ENCODE data around the gene GALNT18.
A peak's percentile ranks its signal among the peaks of the same experiment; 100 is the strongest.

Gene GALNT18

GRCh38 chr11:11411401-11411985 is 210.3 kb downstream of the GALNT18 start:
- intact Hi-C loops (cut with DNase I): no loop called here
- no peak for DNase-seq

GRCh38 chr11:11409901-11410300 is 211.9 kb downstream of the GALNT18 start:
- DNase-seq: no peak
- intact Hi-C loops (cut with DNase I): no loop called here

- DNase-seq: no peak
- intact Hi-C loops (cut with DNase I): no loop called here
Observed at GRCh38 chr11:11409224-11409623, 212.6 kb downstream of the GALNT18 start.

GRCh38 chr11:11408436-11409221 is 213.2 kb downstream of the GALNT18 start:
- peak in 6 of 42 donors; percentile 21 to 73 (median 54) for DNase-seq
- intact Hi-C loops (cut with DNase I): no loop called here

GRCh38 chr11:11407763-11408084 is 214.1 kb downstream of the GALNT18 start:
- intact Hi-C loops (cut with DNase I): no loop called here
- no peak for DNase-seq

- intact Hi-C loops (cut with DNase I): no loop called here
- DNase-seq: no peak
Observed at GRCh38 chr11:11407065-11407762, 214.6 kb downstream of the GALNT18 start.

- intact Hi-C loops (cut with DNase I): no loop called here
- no peak for DNase-seq
Observed at GRCh38 chr11:11406652-11407051, 215.2 kb downstream of the GALNT18 start.

GRCh38 chr11:11403763-11404725 is 217.8 kb downstream of the GALNT18 start:
- intact Hi-C loops (cut with DNase I): no loop called here
- DNase-seq: no peak

GRCh38 chr11:11401960-11402535 is 219.8 kb downstream of the GALNT18 start:
- intact Hi-C loops (cut with DNase I): no loop called here
- no peak for DNase-seq

- peak in 2 of 42 donors; percentile 15 to 21 for DNase-seq
- intact Hi-C loops (cut with DNase I): no loop called here
Observed at GRCh38 chr11:11400635-11401232, 221.1 kb downstream of the GALNT18 start.

- intact Hi-C loops (cut with DNase I): no loop called here
- no peak for DNase-seq
Observed at GRCh38 chr11:11400121-11400520, 221.7 kb downstream of the GALNT18 start.

- intact Hi-C loops (cut with DNase I): no loop called here
- no peak for DNase-seq
Observed at GRCh38 chr11:11397781-11398180, 224.0 kb downstream of the GALNT18 start.

GRCh38 chr11:11397036-11397415 is 224.8 kb downstream of the GALNT18 start:
- intact Hi-C loops (cut with DNase I): no loop called here
- no peak for DNase-seq

- intact Hi-C loops (cut with DNase I): no loop called here
- DNase-seq: peak in 18 of 42 donors; percentile 25 to 81 (median 56)
Observed at GRCh38 chr11:11396301-11397035, 225.3 kb downstream of the GALNT18 start.

- intact Hi-C loops (cut with DNase I): no loop called here
- DNase-seq: no peak
Observed at GRCh38 chr11:11395126-11395525, 226.7 kb downstream of the GALNT18 start.

- no peak for DNase-seq
- intact Hi-C loops (cut with DNase I): no loop called here
Observed at GRCh38 chr11:11394241-11394640, 227.6 kb downstream of the GALNT18 start.

GRCh38 chr11:11391796-11392463 is 229.9 kb downstream of the GALNT18 start:
- peak in 1 of 42 donors; percentile 28 for DNase-seq
- intact Hi-C loops (cut with DNase I): no loop called here
